ENCODE results near the gene LRRC61. TPM values are rescaled to one million over a fixed set of nuclear protein-coding genes. Genes with fewer than 3 reads are reported as not detected.

Gene LRRC61
- total RNA-seq, 4 donors from 2014 or later, result 9.9 to 46.1 (median 37.9) TPM

GRCh38 chr7:150374472-150374871, 51.3 kb downstream of the LRRC61 start:
- 92 to 95% methylated on average over 5 of the region's 5 CpGs for WGBS, 2 donors
- peaks cover 20 to 38% of the 10 kb centered on the region in 2 donors for H3K4me1 ChIP-seq
- no peak for TF ChIP-seq POLR2A (IDR thresholded peaks at IDR 0.05)
- TF ChIP-seq CTCF (IDR thresholded peaks at IDR 0.05), result no peak
- peak overlapping the region in 1 of 3 donors; percentile 8 for H3K27ac ChIP-seq
- DNase-seq, result no peak
- no peaks in the 10 kb centered on the region for H3K9me3 ChIP-seq
- peaks cover 17 to 19% of the 10 kb centered on the region in 2 donors for H3K36me3 ChIP-seq
- H3K27me3 ChIP-seq, result no peaks in the 10 kb centered on the region
- intact Hi-C loops (cut with DNase I), result loop anchor here (5.0 kb wide), 1 partner anchor 33 kb away; a partner anchor contains a TSS
- H3K4me3 ChIP-seq (replicated peaks in 1 of 3), result no peak overlapping the region

GRCh38 chr7:150375662-150376521, 52.7 kb downstream of the LRRC61 start:
- intact Hi-C loops (cut with DNase I), result no loop called here
- H3K4me1 ChIP-seq, result peaks cover 10 to 31% of the 10 kb centered on the region in 2 donors
- 92 to 94% methylated on average over 10 of the region's 10 CpGs for WGBS, 2 donors

GRCh38 chr7:150376560-150376959, 53.4 kb downstream of the LRRC61 start:
- H3K27me3 ChIP-seq, result no peaks in the 10 kb centered on the region
- no peaks in the 10 kb centered on the region for H3K9me3 ChIP-seq
- WGBS, 2 donors, result 81 to 85% methylated on average over 6 of the region's 6 CpGs
- peaks cover 10 to 31% of the 10 kb centered on the region in 2 donors for H3K4me1 ChIP-seq
- no peak overlapping the region for H3K27ac ChIP-seq
- no peak for DNase-seq
- TF ChIP-seq POLR2A (IDR thresholded peaks at IDR 0.05), result no peak
- TF ChIP-seq CTCF (IDR thresholded peaks at IDR 0.05), result no peak
- H3K36me3 ChIP-seq, result peaks cover 13 to 15% of the 10 kb centered on the region in 2 donors
- intact Hi-C loops (cut with DNase I), result no loop called here
- no peak overlapping the region for H3K4me3 ChIP-seq (replicated peaks in 1 of 3)

More at GRCh38 chr7:150375662-150376521, 52.7 kb downstream of the LRRC61 start:
- Histone ChIP-seq H3K27me3 (no peaks in the 10 kb centered on the region), H3K4me3 (replicated peaks in 1 of 3) (no peak overlapping the region), H3K27ac (no peak overlapping the region), H3K36me3 (peaks cover 17 to 19% of the 10 kb centered on the region in 2 donors), H3K9me3 (no peaks in the 10 kb centered on the region)
- no peak for DNase-seq
- TF ChIP-seq POLR2A (IDR thresholded peaks at IDR 0.05), result no peak

- Histone ChIP-seq H3K4me1 (peaks cover 10 to 31% of the 10 kb centered on the region in 2 donors), H3K36me3 (peaks cover 7 to 12% of the 10 kb centered on the region in 2 donors), H3K27ac (peak overlapping the region in 2 of 3 donors; percentile 24 to 78), H3K9me3 (no peaks in the 10 kb centered on the region), H3K4me3 (replicated peaks in 1 of 3) (no peak overlapping the region), H3K27me3 (no peaks in the 10 kb centered on the region)
- intact Hi-C loops (cut with DNase I), result no loop called here
- DNase-seq, result no peak
- TF ChIP-seq POLR2A (IDR thresholded peaks at IDR 0.05) (no peak), CTCF (IDR thresholded peaks at IDR 0.05) (no peak)
- WGBS, 2 donors, result 59 to 66% methylated on average over 3 of the region's 3 CpGs
Observed at GRCh38 chr7:150377196-150377595, 54.0 kb downstream of the LRRC61 start.

GRCh38 chr7:150377635-150378034, 54.5 kb downstream of the LRRC61 start:
- intact Hi-C loops (cut with DNase I), result no loop called here
- H3K27ac ChIP-seq, result peak overlapping the region; percentile 76 to 78 (median 77)
- H3K27me3 ChIP-seq, result no peaks in the 10 kb centered on the region
- DNase-seq, result peak in 1 of 2 donors; percentile 33
- no peak overlapping the region for H3K4me3 ChIP-seq (replicated peaks in 1 of 3)
- TF ChIP-seq POLR2A (IDR thresholded peaks at IDR 0.05) (no peak), CTCF (IDR thresholded peaks at IDR 0.05) (no peak)
- H3K9me3 ChIP-seq, result no peaks in the 10 kb centered on the region
- peaks cover 10 to 28% of the 10 kb centered on the region in 2 donors for H3K4me1 ChIP-seq
- 40 to 49% methylated on average over 4 of the region's 4 CpGs for WGBS, 2 donors
- H3K36me3 ChIP-seq, result peaks cover 3 to 7% of the 10 kb centered on the region in 2 donors

All from thyroid gland (tissue), 4 donors.